GM12878 (cell line): ENCODE data around the gene EPHB2. TPM values are rescaled to one million over a fixed set of nuclear protein-coding genes. Genes with fewer than 3 reads are reported as not detected.

Source experiments
- ATAC-seq: fragments of 200-7000 bp; cut with Tn5 transposase; 3 replicates; pipeline ENCODE4 v1.9.1; 2020; ENCODE audit warnings: mild to moderate bottlenecking, moderate library complexity
- BruUV-seq: library from RNA; stranded (reverse); fragments of 400-500 nt; replicated peaks from 2 replicates; lab custom pipeline; 2021; lab: Mats Ljungman, UMichigan
- CTCF ChIA-PET: fragments of 300-600 bp; sonication (Branson Sonifier 250); formaldehyde crosslinking; extraction: SDS; loops from one replicate; lab custom pipeline; 2021; ENCODE audit warnings: inconsistent platforms; lab: Yijun Ruan, JAX
- POLR2A ChIA-PET: fragments of 350-600 bp; formaldehyde crosslinking; extraction: SDS; loops from one replicate; lab custom pipeline; 2021; ENCODE audit warnings: inconsistent platforms; lab: Charles Lee
- RAD21 ChIA-PET: fragments of 300-600 bp; sonication (Branson Sonifier 250); formaldehyde crosslinking; loops from one replicate; lab custom pipeline; 2023; ENCODE audit warnings: antibody characterized with exemption; ENCODE audit not compliant: unreplicated experiment; lab: Charles Lee
- SMC1A ChIA-PET: fragments of 300-600 bp; sonication (Branson Sonifier 250); formaldehyde crosslinking; loops from one replicate; lab custom pipeline; 2023; ENCODE audit not compliant: unreplicated experiment, uncharacterized antibody; lab: Charles Lee
- DNase-seq: peaks from one replicate; pipeline ENCODE4 v3.0.0-alpha.2; 2011; ENCODE audit warnings: low read depth, low spot score
- FAIRE-seq: peaks from 3 replicates; lab custom pipeline; 2011; peaks lifted over from hg19 to GRCh38; lab: Jason Lieb, UNC
- H2AFZ ChIP-seq: 2 replicates; pipeline ENCODE4 v1.6.0; 2011; ENCODE audit warnings: low read depth, low read length, control low read depth; ENCODE audit not compliant: control insufficient read depth
- H3K27ac ChIP-seq: 2 replicates; pipeline ENCODE4 v1.5.1; 2011; ENCODE audit warnings: control low read depth; ENCODE audit not compliant: control insufficient read depth, insufficient read depth
- H3K27me3 ChIP-seq, 2 experiments: replicated peaks in 1 of 2; 2 replicates each; pipeline versions ENCODE4 v1.6.0 to v1.6.1; 2011; ENCODE audit warnings: low read length in 1 of 2; ENCODE audit not compliant: control insufficient read depth in 2 of 2, insufficient read depth in 2 of 2
- H3K36me3 ChIP-seq, 2 experiments: 2 replicates each; pipeline ENCODE4 v1.5.1; 2011; ENCODE audit warnings: low read length in 1 of 2; ENCODE audit not compliant: control insufficient read depth in 2 of 2, insufficient read depth in 2 of 2
- H3K4me1 ChIP-seq: 2 replicates; pipeline ENCODE4 v1.6.1; 2011; ENCODE audit warnings: mild to moderate bottlenecking, low read length, moderate library complexity, mixed read lengths; ENCODE audit not compliant: control insufficient read depth, insufficient read depth
- H3K4me2 ChIP-seq: 2 replicates; pipeline ENCODE4 v1.6.0; 2011; ENCODE audit warnings: control low read depth; ENCODE audit not compliant: control insufficient read depth, insufficient read depth
- H3K4me3 ChIP-seq: fragments of 200-600 bp; sonication (generic); 2 replicates; pipeline ENCODE4 v1.5.1; 2016
- H3K79me2 ChIP-seq: 2 replicates; pipeline ENCODE4 v1.6.0; 2011; ENCODE audit warnings: low read length; ENCODE audit not compliant: control insufficient read depth, insufficient read depth
- H3K9ac ChIP-seq: 2 replicates; pipeline ENCODE4 v1.8.0; 2011; ENCODE audit warnings: low read length, control low read depth, mixed read lengths; ENCODE audit not compliant: control insufficient read depth, insufficient read depth
- H3K9me3 ChIP-seq: replicated peaks from 3 replicates; pipeline ENCODE4 v1.5.1; 2011; ENCODE audit warnings: mild to moderate bottlenecking, low read length; ENCODE audit not compliant: control insufficient read depth, insufficient read depth
- H4K20me1 ChIP-seq: 2 replicates; pipeline ENCODE4 v1.6.0; 2011; ENCODE audit not compliant: control insufficient read depth, insufficient read depth
- BACH1 ChIP-seq: fragments of 450-650 bp; IDR thresholded peaks from 2 replicates; pipeline ENCODE4 v1.6.1; 2017; ENCODE audit warnings: mild to moderate bottlenecking, borderline replicate concordance
- CBX3 ChIP-seq: fragments of 200-600 bp; sonication (generic); IDR thresholded peaks from 2 replicates; pipeline ENCODE4 v1.6.1; 2016; ENCODE audit warnings: low read depth, borderline replicate concordance
- CBX5 ChIP-seq: sonication (generic); IDR thresholded peaks from 2 replicates; pipeline ENCODE4 v1.6.1; 2016; ENCODE audit warnings: low read depth, moderate library complexity, mild to moderate bottlenecking, inconsistent platforms
- CHD2 ChIP-seq: IDR thresholded peaks from 2 replicates; pipeline ENCODE4 v1.6.1; 2011; ENCODE audit warnings: low read depth, low read length, improper control_type of control experiment, borderline replicate concordance
- HDAC6 ChIP-seq: fragments of 200-600 bp; sonication (generic); IDR thresholded peaks from one replicate; pipeline ENCODE4 v1.8.0; 2017; ENCODE audit warnings: antibody characterized with exemption; ENCODE audit not compliant: unreplicated experiment
- HDGF ChIP-seq: fragments of 450-650 bp; IDR thresholded peaks from 2 replicates; pipeline ENCODE4 v1.6.1; 2016; ENCODE audit warnings: antibody characterized with exemption
- LARP7 ChIP-seq: fragments of 450-650 bp; IDR thresholded peaks from 2 replicates; pipeline ENCODE4 v1.6.1; 2017; ENCODE audit warnings: mild to moderate bottlenecking
- MXI1 ChIP-seq: fragments of 150-350 bp; IDR thresholded peaks from 2 replicates; pipeline ENCODE4 v1.6.1; 2011; ENCODE audit warnings: low read depth, mild to moderate bottlenecking, inconsistent platforms, low read length, improper control_type of control experiment
- NFYB ChIP-seq: IDR thresholded peaks from 2 replicates; pipeline ENCODE4 v1.6.1; 2011; ENCODE audit warnings: low read depth, mild to moderate bottlenecking, low read length, improper control_type of control experiment, moderate library complexity; ENCODE audit not compliant: insufficient read depth
- NRF1 ChIP-seq: conservative IDR thresholded peaks from 2 replicates; pipeline ENCODE4 v1.6.1; 2011; ENCODE audit warnings: mild to moderate bottlenecking, low read depth, low read length, improper control_type of control experiment
- STAT1 ChIP-seq: fragments of 450-650 bp; conservative IDR thresholded peaks from 2 replicates; pipeline ENCODE4 v1.6.1; 2014; ENCODE audit warnings: antibody characterized with exemption, mild to moderate bottlenecking
- TAF1 ChIP-seq: IDR thresholded peaks from 2 replicates; pipeline ENCODE4 v1.6.1; 2011; ENCODE audit warnings: mild to moderate bottlenecking, low read depth, low read length, borderline replicate concordance
- ZBED1 ChIP-seq: IDR thresholded peaks from 2 replicates; pipeline ENCODE4 v1.6.1; 2016; ENCODE audit warnings: borderline replicate concordance
- ZSCAN29 ChIP-seq: fragments of 450-650 bp; IDR thresholded peaks from 2 replicates; pipeline ENCODE4 v1.6.1; 2017; ENCODE audit warnings: mild to moderate bottlenecking, moderate library complexity
- WGBS: methylation state at CpG from one replicate; pipeline ENCODE4 v1.1.6; 2016; ENCODE audit warnings: low lambda C conversion rate; ENCODE audit not compliant: insufficient replicate concordance, insufficient coverage; ENCODE audit errors: missing lambda C conversion rate; 5-methylcytosine and 5-hydroxymethylcytosine counted together
- in situ Hi-C: fragments of 300-500 bp; cut with MboI; formaldehyde crosslinking; loops from 9 replicates; pipeline ENCODE4 v1.14.3; 2018; ENCODE audit warnings: mixed read lengths
- intact Hi-C: fragments of 100-400 bp; cut with micrococcal nuclease; formaldehyde crosslinking; loops from one replicate; pipeline ENCODE4 v1.14.2; 2022; ENCODE audit not compliant: unreplicated experiment
- polyA plus RNA-seq, 11 experiments: library from polyadenylated mRNA; depleted of rRNA in 4 of 11; unstranded in 6 of 11; stranded (reverse) in 5 of 11; fragments of >200 nt; fragmentation: Nextera tagmentation in 4 of 11; fragmentation: Illumina TruSeq in 1 of 11; extraction: Ambion mirVana in 4 of 11; extraction: Trizol in 1 of 11; gene quantifications; 1 replicate in 1 of 11; 2 replicates in 10 of 11; pipeline versions ENCODE4 v1.2.1 to v1.2.3, GENCODE V29; 2011 to 2016; ENCODE audit warnings: inconsistent platforms in 2 of 11, missing spikeins in 2 of 11, low read depth in 1 of 11
- total RNA-seq, 4 experiments: library from RNA; depleted of rRNA in 3 of 4; stranded (reverse); fragments of >200 nt in 3 of 4; fragmentation: Illumina TruSeq in 1 of 4; extraction: Trizol in 1 of 4; gene quantifications; 2 replicates each; pipeline versions ENCODE4 v1.2.1 to v1.2.3, GENCODE V29; 2013 to 2021
- TF ChIP-seq, protein P1 (sequence below), 3 experiments: IDR thresholded peaks in 2 of 3; conservative IDR thresholded peaks in 1 of 3; 2 replicates each; pipeline ENCODE4 v1.5.1; 2011; ENCODE audit warnings: low read depth in 3 of 3, low read length in 3 of 3, mild to moderate bottlenecking in 3 of 3, control low read depth in 2 of 3, moderate library complexity in 2 of 3, inconsistent platforms in 1 of 3, mixed read lengths in 1 of 3; ENCODE audit not compliant: control insufficient read depth in 2 of 3, insufficient read depth in 1 of 3; ENCODE audit errors: extremely low read depth in 1 of 3
- TF ChIP-seq, protein P2 (sequence below): fragments of 450-650 bp; IDR thresholded peaks from 2 replicates; pipeline ENCODE4 v1.6.1; 2018; ENCODE audit warnings: borderline replicate concordance, mild to moderate bottlenecking; ENCODE audit not compliant: partially characterized antibody
- TF ChIP-seq, protein P3 (sequence below): fragments of 450-650 bp; IDR thresholded peaks from 2 replicates; pipeline ENCODE4 v1.6.1; 2017; ENCODE audit warnings: borderline replicate concordance

EPHB2 gene
- total and polyA plus RNA-seq, 10 of the 15 experiments (the other 5 are each of a cell fraction or from before 2014, with no cell fraction given): 0.13 to 3.3 (median 0.92) TPM

DNA sequence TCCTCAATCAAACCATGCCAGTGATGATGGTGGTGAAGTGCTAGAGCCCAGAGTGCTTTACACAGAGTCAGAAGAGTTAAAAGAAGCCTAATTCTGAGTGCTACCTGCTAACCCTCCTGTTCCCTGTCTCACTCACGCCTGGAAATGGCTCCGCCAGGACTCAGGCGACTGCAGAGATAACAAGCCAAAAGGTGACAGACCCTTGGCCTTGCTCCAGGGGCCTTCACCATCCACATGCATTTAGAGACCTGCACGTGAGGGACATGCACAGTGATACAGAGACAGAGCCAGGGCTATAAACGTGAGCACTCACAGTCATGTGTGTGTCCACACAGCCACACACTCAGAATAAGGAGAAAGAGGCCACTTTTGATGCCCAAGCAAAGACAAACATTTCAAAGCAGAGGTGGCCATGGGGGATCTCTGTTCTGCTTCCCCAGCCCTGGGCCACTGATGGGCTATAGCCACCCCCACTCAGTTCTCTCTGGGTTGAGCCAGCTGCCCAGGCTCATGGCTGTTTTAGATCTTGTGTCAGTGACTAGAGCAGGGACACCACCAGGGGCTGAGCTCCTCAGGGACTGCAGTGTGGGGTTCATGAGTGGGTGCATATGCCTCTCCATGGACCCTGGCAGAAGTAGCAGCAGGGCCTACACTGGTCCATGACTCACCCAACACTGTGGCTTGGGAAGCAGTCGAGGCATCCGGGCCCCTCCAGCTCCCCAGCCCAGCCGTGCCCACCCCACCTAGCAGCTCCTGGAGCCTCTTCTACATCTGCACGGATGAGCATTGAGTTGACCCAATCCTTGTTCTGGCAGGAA, 117.2 kb downstream of the EPHB2 start (continued):
- TF ChIP-seq TAF1: no peak
- no peak for TF ChIP-seq NRF1
- no peak for TF ChIP-seq STAT1
- no peak for TF ChIP-seq ZBED1
- TF ChIP-seq ZSCAN29: no peak
- TF ChIP-seq CBX3: no peak
- no peak for TF ChIP-seq MXI1
- TF ChIP-seq, all 136 proteins: peak for 0

DNA sequence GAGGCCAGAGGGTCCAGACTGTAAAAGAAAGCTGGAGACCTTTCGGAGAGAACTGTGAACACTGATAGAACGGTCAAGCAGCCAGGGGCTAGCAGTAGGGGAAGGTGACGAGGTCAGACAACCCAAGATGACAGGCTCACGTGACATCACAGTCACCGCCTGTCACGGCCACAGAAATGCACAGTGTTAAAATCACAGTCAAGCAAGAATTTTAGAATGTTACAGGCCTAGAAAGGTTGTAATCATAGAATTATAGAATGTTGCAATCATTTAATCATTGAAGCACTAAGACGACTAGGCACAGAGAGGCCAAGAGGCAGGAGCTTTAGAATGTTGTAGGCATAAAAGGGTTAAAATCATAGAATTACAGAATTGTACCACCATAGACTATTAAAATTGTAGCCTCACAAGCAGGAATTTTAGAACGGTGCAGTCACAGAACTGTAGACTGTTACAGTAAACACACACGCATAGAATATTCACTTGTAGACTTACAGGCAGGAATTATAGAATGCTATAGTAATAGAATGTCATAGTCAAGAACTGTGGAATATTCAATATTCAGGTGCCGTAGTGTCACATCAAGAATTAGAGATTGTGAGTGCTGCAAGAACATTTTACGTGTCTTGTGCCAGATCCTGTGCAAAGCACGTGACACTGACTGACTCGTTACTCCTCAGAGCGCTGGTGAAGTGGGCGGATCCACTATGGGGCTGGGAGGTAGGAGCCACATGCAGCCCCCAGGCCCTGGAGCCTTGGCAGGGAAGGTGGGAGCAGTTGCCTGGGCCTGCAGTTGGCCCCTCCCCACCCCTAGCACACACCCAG, 118.1 kb downstream of the EPHB2 start:
- Histone ChIP-seq H3K79me2 (no peaks in the 10 kb centered on the region), H4K20me1 (no peaks in the 10 kb centered on the region), H3K27me3 (no peaks in the 10 kb centered on the region; a peak in 1 of 4 replicates), H3K27ac (no peak overlapping the region), H3K36me3 (no peaks in the 10 kb centered on the region), H3K9ac (no peak overlapping the region), H2AFZ (no peak overlapping the region), H3K4me3 (no peak overlapping the region), H3K4me1 (no peaks in the 10 kb centered on the region), H3K9me3 (no peaks in the 10 kb centered on the region), H3K4me2 (no peak overlapping the region)
- ATAC-seq (no peak), DNase-seq (no peak), FAIRE-seq (no peak)
- 38% methylated on average over 15 of the region's 15 CpGs for WGBS
- ChIA-PET POLR2A (no interaction called here), RAD21 (no interaction called here), CTCF (no interaction called here), SMC1A (no interaction called here)
- no TSS peak for BruUV-seq
- in situ Hi-C loops (no loop called here), intact Hi-C loops (no loop called here)
- TF ChIP-seq BACH1 (no peak), LARP7 (no peak), HDGF (no peak), CBX5 (no peak), CHD2 (no peak), NFYB (no peak), HDAC6 (no peak)
- TF ChIP-seq, protein P1, sequence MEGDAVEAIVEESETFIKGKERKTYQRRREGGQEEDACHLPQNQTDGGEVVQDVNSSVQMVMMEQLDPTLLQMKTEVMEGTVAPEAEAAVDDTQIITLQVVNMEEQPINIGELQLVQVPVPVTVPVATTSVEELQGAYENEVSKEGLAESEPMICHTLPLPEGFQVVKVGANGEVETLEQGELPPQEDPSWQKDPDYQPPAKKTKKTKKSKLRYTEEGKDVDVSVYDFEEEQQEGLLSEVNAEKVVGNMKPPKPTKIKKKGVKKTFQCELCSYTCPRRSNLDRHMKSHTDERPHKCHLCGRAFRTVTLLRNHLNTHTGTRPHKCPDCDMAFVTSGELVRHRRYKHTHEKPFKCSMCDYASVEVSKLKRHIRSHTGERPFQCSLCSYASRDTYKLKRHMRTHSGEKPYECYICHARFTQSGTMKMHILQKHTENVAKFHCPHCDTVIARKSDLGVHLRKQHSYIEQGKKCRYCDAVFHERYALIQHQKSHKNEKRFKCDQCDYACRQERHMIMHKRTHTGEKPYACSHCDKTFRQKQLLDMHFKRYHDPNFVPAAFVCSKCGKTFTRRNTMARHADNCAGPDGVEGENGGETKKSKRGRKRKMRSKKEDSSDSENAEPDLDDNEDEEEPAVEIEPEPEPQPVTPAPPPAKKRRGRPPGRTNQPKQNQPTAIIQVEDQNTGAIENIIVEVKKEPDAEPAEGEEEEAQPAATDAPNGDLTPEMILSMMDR (IDR thresholded peaks at IDR 0.05 in 2 of 3, conservative IDR thresholded peaks at IDR 0.05 in 1 of 3; ENCODE audit: control insufficient read depth in 2 of 3, extremely low read depth in 1 of 3, insufficient read depth in 1 of 3, low read depth in 3 of 3, low read length in 3 of 3): no peak
- TF ChIP-seq, protein P2, sequence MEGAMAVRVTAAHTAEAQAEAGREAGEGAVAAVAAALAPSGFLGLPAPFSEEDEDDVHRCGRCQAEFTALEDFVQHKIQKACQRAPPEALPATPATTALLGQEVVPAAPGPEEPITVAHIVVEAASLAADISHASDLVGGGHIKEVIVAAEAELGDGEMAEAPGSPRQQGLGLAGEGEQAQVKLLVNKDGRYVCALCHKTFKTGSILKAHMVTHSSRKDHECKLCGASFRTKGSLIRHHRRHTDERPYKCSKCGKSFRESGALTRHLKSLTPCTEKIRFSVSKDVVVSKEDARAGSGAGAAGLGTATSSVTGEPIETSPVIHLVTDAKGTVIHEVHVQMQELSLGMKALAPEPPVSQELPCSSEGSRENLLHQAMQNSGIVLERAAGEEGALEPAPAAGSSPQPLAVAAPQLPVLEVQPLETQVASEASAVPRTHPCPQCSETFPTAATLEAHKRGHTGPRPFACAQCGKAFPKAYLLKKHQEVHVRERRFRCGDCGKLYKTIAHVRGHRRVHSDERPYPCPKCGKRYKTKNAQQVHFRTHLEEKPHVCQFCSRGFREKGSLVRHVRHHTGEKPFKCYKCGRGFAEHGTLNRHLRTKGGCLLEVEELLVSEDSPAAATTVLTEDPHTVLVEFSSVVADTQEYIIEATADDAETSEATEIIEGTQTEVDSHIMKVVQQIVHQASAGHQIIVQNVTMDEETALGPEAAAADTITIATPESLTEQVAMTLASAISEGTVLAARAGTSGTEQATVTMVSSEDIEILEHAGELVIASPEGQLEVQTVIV: no peak
- TF ChIP-seq, protein P3, sequence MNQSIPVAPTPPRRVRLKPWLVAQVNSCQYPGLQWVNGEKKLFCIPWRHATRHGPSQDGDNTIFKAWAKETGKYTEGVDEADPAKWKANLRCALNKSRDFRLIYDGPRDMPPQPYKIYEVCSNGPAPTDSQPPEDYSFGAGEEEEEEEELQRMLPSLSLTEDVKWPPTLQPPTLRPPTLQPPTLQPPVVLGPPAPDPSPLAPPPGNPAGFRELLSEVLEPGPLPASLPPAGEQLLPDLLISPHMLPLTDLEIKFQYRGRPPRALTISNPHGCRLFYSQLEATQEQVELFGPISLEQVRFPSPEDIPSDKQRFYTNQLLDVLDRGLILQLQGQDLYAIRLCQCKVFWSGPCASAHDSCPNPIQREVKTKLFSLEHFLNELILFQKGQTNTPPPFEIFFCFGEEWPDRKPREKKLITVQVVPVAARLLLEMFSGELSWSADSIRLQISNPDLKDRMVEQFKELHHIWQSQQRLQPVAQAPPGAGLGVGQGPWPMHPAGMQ: no peak
